PC-3 (cell line): Measurements from ENCODE around the gene SMIM27. TPM values are rescaled to one million over a fixed set of nuclear protein-coding genes. Genes with fewer than 3 reads are reported as not detected.

Experiments used
- ATAC-seq: fragments of 200-7000 bp; cut with Tn5 transposase; 2 replicates; pipeline ENCODE4 v1.9.1; 2020; ENCODE audit warnings: mild to moderate bottlenecking, moderate library complexity
- Bru-seq: library from RNA; stranded (reverse); fragments of 400-500 nt; gene quantifications from one replicate; lab custom pipeline; 2021; lab: Mats Ljungman, UMichigan
- BruChase-seq, 2 experiments: library from RNA; stranded (reverse); fragments of 400-500 nt; gene quantifications; one replicate each; lab custom pipeline; 2021; lab: Mats Ljungman, UMichigan
- BruUV-seq: library from RNA; stranded (reverse); fragments of 400-500 nt; replicated peaks from 2 replicates; lab custom pipeline; 2021; lab: Mats Ljungman, UMichigan
- CTCF ChIA-PET: fragments of 300-600 bp; sonication (Branson Sonifier 250); formaldehyde crosslinking; loops from one replicate; lab custom pipeline; 2022; ENCODE audit warnings: antibody characterized with exemption; lab: Charles Lee
- POLR2A ChIA-PET: fragments of 300-600 bp; sonication (Branson Sonifier 250); formaldehyde crosslinking; loops from one replicate; lab custom pipeline; 2022; ENCODE audit warnings: antibody characterized with exemption; ENCODE audit not compliant: unreplicated experiment; lab: Charles Lee
- DNase-seq: peaks from one replicate; pipeline ENCODE4 v3.0.0-alpha.2; 2015
- H2AFZ ChIP-seq: fragments of 300-600 bp; sonication (generic); 2 replicates; pipeline ENCODE4 v1.6.0; 2016; ENCODE audit warnings: antibody characterized with exemption, low read length
- H3F3A ChIP-seq: fragments of 300-600 bp; sonication (generic); one replicate; pipeline ENCODE4 v1.6.0; 2017; ENCODE audit warnings: antibody characterized with exemption, low read length, control low read depth, mild to moderate bottlenecking; ENCODE audit not compliant: unreplicated experiment
- H3K27ac ChIP-seq: fragments of 300-600 bp; sonication (generic); 2 replicates; pipeline ENCODE4 v1.5.1; 2016; ENCODE audit warnings: mild to moderate bottlenecking, low read length
- H3K27me3 ChIP-seq: fragments of 300-600 bp; sonication (generic); 2 replicates; pipeline ENCODE4 v1.6.1; 2016; ENCODE audit warnings: low read length, mixed read lengths
- H3K36me3 ChIP-seq: fragments of 300-600 bp; sonication (generic); 2 replicates; pipeline ENCODE4 v1.6.1; 2016; ENCODE audit warnings: low read depth, mixed run types, low read length, mixed read lengths
- H3K4me1 ChIP-seq: fragments of 300-600 bp; sonication (generic); 2 replicates; pipeline ENCODE4 v1.5.1; 2016; ENCODE audit warnings: low read length; ENCODE audit not compliant: insufficient read depth
- H3K4me2 ChIP-seq: fragments of 300-600 bp; sonication (generic); 2 replicates; pipeline ENCODE4 v1.6.0; 2016; ENCODE audit warnings: low read length
- H3K4me3 ChIP-seq: fragments of 300-600 bp; sonication (generic); 2 replicates; pipeline ENCODE4 v1.5.1; 2016; ENCODE audit warnings: mild to moderate bottlenecking, low read length, mixed read lengths
- H3K79me2 ChIP-seq: fragments of 300-600 bp; sonication (generic); 2 replicates; pipeline ENCODE4 v1.6.1; 2017; ENCODE audit warnings: low read length, mixed read lengths
- H3K9ac ChIP-seq: fragments of 300-600 bp; sonication (generic); 2 replicates; pipeline ENCODE4 v1.6.0; 2016; ENCODE audit warnings: mild to moderate bottlenecking, low read length
- H3K9me2 ChIP-seq: fragments of 300-600 bp; sonication (generic); replicated peaks from 2 replicates; pipeline ENCODE4 v1.6.1; 2016; ENCODE audit warnings: mixed run types, low read length, mixed read lengths
- H3K9me3 ChIP-seq: fragments of 300-600 bp; sonication (generic); 2 replicates; pipeline ENCODE4 v1.6.1; 2016; ENCODE audit warnings: low read length, mixed read lengths
- H4K20me1 ChIP-seq: fragments of 300-600 bp; sonication (generic); 2 replicates; pipeline ENCODE4 v1.6.1; 2016; ENCODE audit warnings: low read length, mixed read lengths
- CTCF ChIP-seq: fragments of 300-600 bp; sonication (generic); conservative IDR thresholded peaks from 2 replicates; pipeline ENCODE4 v1.5.1; 2017; ENCODE audit warnings: antibody characterized with exemption, low read depth, mild to moderate bottlenecking, low read length
- EZH2 ChIP-seq: fragments of 300-600 bp; sonication (generic); IDR thresholded peaks from one replicate; pipeline ENCODE4 v1.6.1; 2017; ENCODE audit warnings: antibody characterized with exemption, mild to moderate bottlenecking, low read length; ENCODE audit not compliant: unreplicated experiment
- EZH2phosphoT487 ChIP-seq: fragments of 300-600 bp; sonication (generic); IDR thresholded peaks from 2 replicates; pipeline ENCODE4 v1.6.1; 2018; ENCODE audit warnings: mild to moderate bottlenecking, antibody characterized with exemption, low read length, borderline replicate concordance
- intact Hi-C: fragments of 100-400 bp; cut with micrococcal nuclease; formaldehyde crosslinking; loops from 2 replicates; pipeline ENCODE4 v1.9.0; 2023
- long read RNA-seq: library from polyadenylated mRNA; unstranded; transcript quantifications from one replicate; pipeline ENCODE4 v2.0.0, GENCODE V29; 2021; ENCODE audit not compliant: unreplicated experiment
- total RNA-seq: library from RNA; depleted of rRNA; stranded (reverse); fragments of >200 nt; gene quantifications from 2 replicates; pipeline ENCODE4 v1.2.3, GENCODE V29; 2014; rRNA removed

Gene SMIM27
- total RNA-seq, result 0.98 and 3.0 TPM in 2 replicates
- Bru-seq, nascent RNA, result percentile 32 among the genes with signal in this experiment
- percentile 32 among the genes with signal in this experiment for BruChase-seq, experiment 1, labeled RNA remaining after a 6-hour chase
- BruChase-seq, experiment 2, labeled RNA remaining after a 2-hour chase, result percentile 29 among the genes with signal in this experiment
- long read RNA-seq, partial matches to known transcripts, result 3 of 13 reads
- long read RNA-seq, other reads (novel, unspliced or antisense), result 9 of 13 reads

- POLR2A ChIA-PET, result no interaction called here
- peak within 1 kb of the TSS; percentile 93 for H3K9ac ChIP-seq
- no peaks in the 10 kb centered on the region for H3K36me3 ChIP-seq
- H3K9me3 ChIP-seq, result no peaks in the 10 kb centered on the region
- no peaks in the 10 kb centered on the region for H3K9me2 ChIP-seq
- peak within 1 kb of the TSS; percentile 96 for H3K4me2 ChIP-seq
- H3K27ac ChIP-seq, result peak within 1 kb of the TSS; percentile 76
- TF ChIP-seq EZH2 (no peak), CTCF (no peak), EZH2phosphoT487 (no peak)
- DNase-seq, result peak; percentile 81
- H3F3A ChIP-seq, result no peaks in the 10 kb centered on the region
- CTCF ChIA-PET, result no interaction called here
- H2AFZ ChIP-seq, result peak within 1 kb of the TSS; percentile 77
- H3K4me3 ChIP-seq, result peak within 1 kb of the TSS; percentile 89
- intact Hi-C loops, result loop anchor here (1.0 kb wide), 1 partner anchor 168 kb away; the partner anchor contains the start of gene ACO1
- peaks cover 7% of the 10 kb centered on the region; the same call in 1 of the 2 replicates for H4K20me1 ChIP-seq
- TSS peak; percentile 70 for BruUV-seq
- peaks cover 47% of the 10 kb centered on the region for H3K79me2 ChIP-seq
- no peaks in the 10 kb centered on the region for H3K27me3 ChIP-seq
- ATAC-seq, result peak; percentile 78
- H3K4me1 ChIP-seq, result 0 out of 2 replicates have a peak, but pooled peaks cover 9% of the 10 kb centered on the region
Observed at GRCh38 chr9:32552172-32552872, at the start of gene SMIM27, which contains the start of gene TOPORS. Gene SMIM27 (plus strand): TSS chr9:32552327. CDS start chr9:32552435, 108 bp downstream. Gene TOPORS (minus strand): TSS chr9:32552586. CDS start chr9:32552436, 150 bp downstream.

GRCh38 chr9:32502464-32502863 lies 49.7 kb upstream of the SMIM27 start:
- CTCF ChIA-PET, result no interaction called here

More at GRCh38 chr9:32502464-32502863, 49.7 kb upstream of the SMIM27 start:
- ATAC-seq (peak; percentile 87), DNase-seq (peak; percentile 86)
- Histone ChIP-seq H3K4me3 (no peak overlapping the region), H3K79me2 (no peaks in the 10 kb centered on the region), H3K9me2 (no peaks in the 10 kb centered on the region), H4K20me1 (no peaks in the 10 kb centered on the region), H3K4me2 (no peak overlapping the region), H3K4me1 (peaks cover 28% of the 10 kb centered on the region), H3F3A (no peaks in the 10 kb centered on the region), H3K9ac (no peak overlapping the region), H3K27ac (peak overlapping the region; percentile 82), H3K27me3 (no peaks in the 10 kb centered on the region), H2AFZ (0 out of 2 replicates have a peak overlapping the region, but pooled peaks have one; percentile 28), H3K9me3 (no peaks in the 10 kb centered on the region), H3K36me3 (peaks cover 8% of the 10 kb centered on the region)
- no TSS peak for BruUV-seq
- intact Hi-C loops, result no loop called here
- POLR2A ChIA-PET, result no interaction called here
- TF ChIP-seq EZH2phosphoT487, result no peak
- no peak for TF ChIP-seq EZH2
- no peak for TF ChIP-seq CTCF
